Effector CD4-positive, alpha-beta T cell (primary cell): ENCODE measurements around the gene CALCR. TPM values are rescaled to one million over a fixed set of nuclear protein-coding genes. Genes with fewer than 3 reads are reported as not detected.
"Not testable (repeated sequence)": the region's sequence is repeated elsewhere in the genome, so short reads cannot be mapped to it uniquely, and the experiment has no call there.

Source experiments
- DNase-seq: peaks from one replicate; pipeline ENCODE4 v3.0.0-alpha.2; 2020
- total RNA-seq: gene quantifications from one replicate; lab custom pipeline; 2026; lab: John Stamatoyannopoulos, UW

The CALCR gene
- not detected for total RNA-seq

DNA sequence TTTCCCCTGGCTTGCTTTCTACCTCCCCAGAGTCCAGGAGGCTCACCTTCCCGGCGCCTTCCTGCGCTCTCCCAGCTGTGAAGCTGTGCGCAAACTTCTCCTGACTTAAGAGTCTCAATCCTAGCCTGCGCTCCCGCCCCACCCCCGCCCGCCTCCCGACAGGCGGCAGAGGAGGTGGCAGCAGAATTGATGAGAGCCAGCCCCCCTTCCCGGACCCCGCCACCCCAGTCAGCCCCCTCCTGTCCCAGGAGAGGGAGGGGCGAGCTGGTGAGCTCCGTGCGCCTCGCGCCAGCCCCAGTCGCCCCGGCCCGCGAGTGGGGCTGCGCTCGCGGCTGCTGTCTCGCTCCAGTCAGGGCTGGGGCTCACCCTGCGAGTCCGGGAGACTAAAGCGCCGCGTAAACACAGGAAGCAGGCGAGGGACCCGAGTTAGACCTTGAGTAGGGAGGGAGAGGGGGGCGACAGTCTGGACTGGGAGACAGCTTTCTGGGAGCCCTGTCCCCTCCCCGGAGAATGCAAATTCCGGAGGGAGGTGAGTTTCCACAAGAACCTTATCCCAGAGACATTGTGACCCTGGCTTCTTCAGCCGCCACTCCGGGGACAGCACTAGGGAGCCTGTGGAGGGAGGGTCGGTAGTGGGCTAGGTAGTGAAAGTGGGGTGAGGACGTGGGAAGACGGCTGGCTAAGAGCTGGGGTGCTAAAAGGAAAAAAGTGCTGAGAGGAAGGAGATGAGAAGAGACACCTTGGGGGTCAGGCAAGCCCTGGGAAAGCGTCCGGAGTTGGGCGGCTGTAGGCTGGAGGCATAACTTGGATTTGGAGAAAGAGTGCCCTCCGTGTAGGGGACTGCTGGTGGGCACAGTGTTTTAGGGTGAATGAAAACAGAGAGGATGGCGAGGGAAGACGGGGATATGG, at the start of gene CALCR:
CALCR (minus strand) TSS at position 79 of the 909 bp plus-strand sequence. CDS start 87,743 bp downstream, outside the sequence.
- no peak for DNase-seq

DNA sequence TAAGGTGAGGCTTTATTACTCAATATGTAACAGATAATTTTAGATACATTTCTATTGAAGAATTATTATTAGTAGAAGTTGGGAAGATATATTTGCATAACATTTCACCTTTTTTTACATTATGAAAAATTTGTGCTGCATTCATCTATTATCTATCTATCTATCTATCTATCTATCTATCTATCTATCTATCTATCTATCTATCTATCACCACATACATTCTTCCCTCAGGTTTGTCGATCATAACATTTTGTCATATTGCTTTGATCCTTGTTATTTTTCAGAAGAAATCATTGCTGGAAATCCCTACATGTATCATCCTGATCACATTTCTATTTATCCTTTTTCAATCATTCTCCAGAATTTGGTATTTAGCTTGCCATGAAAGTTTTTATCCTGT, 49.3 kb upstream of the CALCR start:
- DNase-seq = no peak

DNA sequence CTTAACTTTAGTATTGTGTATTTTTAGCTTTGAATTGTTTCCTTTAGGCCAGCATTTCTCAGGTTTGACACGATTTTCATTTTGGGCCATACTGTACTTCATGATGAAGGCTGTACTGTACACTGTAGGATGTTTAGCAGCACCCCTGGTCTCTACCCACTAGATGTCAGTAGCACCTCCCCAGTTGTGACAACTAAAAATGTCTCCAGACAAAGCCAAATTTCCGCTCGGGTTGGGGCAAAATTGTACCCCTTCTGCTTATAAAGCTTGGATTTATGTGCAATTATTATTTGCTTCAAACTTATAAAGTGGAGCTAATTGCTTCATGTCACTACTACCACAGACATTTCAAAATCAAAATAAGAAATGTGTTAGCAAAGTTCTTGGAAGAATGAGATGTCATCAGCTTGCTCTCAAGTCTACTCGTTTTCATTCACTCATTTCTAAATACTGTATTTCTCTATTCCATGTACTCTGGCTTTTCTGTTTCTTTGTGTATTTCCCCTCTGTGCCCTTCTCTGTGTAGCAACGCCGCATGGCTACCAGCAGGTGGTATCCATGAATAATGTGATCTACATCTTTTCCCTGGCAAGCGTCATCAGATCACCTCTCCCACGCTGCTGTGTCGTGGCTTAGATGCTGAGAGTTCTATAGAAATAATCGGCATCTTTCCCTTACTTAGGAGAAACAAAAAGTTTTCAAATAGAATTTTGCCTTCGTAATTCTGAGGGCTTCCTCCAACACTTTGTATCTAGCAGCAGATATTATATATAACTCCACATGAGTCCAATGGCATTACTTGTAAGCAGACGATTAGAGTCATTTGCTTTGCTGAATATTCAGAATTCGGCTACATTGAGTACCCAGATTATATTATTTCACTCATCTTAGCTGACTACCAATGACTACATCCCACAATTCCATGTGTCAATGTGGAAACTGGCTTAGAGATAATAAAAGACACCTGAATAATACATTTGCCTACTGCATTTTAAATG, 47.8 kb upstream of the CALCR start:
- DNase-seq = no peak

DNA sequence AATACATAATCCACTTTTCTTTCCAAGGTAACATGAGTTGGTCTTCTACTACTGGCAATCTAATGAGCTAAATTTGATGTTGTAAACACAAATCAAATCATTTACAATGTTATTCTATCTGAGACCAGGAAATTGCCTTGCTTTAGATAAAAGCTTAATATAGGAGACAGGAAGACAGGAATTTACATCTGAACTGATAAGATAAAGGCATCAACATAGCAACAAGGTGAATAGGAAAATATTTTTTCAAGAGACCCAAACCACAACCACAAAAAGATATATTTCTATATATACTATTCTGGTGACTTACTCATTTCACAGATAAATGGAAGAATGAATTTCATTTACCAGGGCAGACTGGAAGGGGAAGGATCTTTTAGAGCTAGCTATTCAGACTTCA, 46.3 kb upstream of the CALCR start:
- DNase-seq = no peak

GRCh38 chr7:93620057-93620456, 45.5 kb upstream of the CALCR start:
- DNase-seq = no peak

DNA sequence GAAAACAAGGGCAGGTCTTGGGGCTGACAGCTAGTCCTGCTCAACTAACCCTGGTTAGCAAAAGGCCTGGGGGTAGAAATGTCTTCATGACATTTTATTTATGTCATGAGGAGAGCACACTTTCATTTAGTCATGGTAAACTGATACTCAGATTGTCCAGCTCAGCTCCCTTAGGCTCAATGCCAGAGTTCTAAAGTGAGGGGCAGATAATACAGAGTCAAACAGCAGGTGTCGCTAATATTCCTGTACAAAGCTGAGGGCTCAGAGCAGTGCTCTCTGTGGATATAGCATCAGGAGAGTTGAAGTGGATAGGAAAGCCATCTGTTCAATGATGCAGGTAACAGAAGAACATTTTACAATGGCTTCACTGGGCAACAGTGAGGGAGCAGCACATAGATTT, 26.8 kb upstream of the CALCR start:
- DNase-seq = no peak

DNA sequence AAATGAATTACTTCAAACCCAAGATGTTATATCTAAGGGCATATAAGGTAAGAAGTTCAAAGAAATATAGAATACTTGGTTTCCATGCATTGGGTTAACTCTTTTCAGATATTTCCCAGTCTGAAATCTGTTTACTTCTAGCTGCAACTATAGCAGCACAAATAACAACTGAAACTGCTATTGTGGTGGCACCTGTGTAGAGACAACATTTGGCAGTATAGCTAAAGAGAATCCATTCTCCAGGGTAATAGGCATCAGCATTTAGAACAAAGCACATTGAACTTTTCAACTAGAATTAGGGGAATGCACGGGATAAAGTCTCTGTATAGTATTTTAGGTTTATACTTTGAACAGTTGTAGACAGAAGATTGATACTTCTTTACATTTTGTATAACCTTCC, 19.7 kb upstream of the CALCR start:
- DNase-seq = no peak

GRCh38 chr7:93592588-93593266, 18.2 kb upstream of the CALCR start:
- no peak for DNase-seq

DNA sequence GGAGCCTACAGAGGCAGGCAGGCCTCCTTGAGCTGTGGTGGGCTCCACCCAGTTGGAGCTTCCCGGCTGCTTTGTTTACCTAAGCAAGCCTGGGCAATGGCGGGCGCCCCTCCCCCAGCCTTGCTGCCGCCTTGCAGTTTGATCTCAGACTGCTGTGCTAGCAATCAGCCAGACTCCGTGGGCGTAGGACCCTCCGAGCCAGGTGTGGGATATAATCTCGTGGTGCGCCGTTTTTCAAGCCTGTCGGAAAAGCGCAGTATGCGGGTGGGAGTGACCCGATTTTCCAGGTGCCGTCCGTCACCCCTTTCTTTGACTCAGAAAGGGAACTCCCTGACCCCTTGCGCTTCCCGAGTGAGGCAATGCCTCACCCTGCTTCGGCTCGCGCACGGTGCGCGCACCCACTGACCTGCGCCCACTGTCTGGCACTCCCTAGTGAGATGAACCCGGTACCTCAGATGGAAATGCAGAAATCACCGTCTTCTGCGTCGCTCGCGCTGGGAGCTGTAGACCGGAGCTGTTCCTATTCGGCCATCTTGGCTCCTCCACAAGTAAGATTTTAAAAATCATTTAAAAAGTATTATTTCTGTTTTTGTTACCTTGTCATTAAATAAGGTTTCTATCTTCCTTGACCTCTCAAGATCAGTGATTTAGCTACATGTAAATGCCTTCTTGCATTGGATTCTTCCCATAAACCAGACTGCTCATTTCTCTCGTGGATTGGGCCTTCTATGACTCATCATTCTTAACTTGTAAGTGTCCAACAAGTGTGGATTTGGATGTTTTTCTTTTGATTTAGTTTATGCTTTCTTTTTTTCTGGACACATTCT, 16.9 kb upstream of the CALCR start:
- not testable (repeated sequence) for DNase-seq

DNA sequence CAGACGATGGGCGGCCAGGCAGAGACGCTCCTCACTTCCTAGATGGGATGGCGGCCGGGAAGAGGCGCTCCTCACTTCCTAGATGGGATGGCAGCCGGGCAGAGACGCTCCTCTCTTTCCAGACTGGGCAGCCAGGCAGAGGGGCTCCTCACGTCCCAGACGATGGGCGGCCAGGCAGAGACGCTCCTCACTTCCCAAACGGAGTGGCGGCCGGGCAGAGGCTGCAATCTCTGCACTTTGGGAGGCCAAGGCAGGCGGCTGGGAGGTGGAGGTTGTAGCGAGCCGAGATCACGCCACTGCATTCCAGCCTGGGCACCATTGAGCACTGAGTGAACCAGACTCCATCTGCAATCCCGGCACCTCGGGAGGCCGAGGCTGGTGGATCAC, 11.9 kb upstream of the CALCR start:
- DNase-seq = not testable (repeated sequence)

DNA sequence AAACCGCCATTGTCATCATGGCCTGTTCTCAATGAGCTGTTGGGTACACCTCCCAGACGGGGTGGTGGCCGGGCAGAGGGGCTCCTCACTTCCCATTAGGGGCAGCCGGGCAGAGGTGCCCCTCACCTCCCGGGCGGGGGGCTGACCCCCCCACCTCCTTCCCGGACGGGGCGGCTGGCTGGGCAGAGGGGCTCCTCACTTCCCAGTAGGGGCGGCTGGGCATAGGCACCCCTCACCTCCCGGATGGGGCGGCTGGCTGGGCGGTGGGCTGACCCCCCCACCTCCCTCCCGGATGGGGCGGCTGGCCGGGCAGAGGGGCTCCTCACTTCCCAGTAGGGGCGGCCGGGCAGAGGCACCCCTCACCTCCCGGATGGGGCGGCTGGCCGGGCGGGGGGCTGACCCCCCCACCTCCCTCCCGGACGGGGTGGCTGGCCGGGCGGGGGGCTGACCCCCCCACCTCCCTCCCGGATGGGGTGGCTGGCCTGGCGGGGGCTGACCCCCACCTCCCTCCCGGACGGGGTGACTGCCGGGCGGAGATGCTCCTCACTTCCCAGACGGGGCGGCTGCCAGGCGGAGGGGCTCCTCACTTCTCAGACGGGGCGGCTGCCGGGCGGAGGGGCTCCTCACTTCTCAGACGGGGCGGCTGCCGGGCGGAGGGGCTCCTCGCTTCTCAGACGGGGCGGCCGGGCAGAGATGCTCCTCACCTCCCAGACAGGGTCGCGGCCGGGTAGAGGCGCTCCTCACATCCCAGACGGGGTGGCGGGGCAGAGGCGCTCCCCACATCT, 11.4 kb upstream of the CALCR start:
- not testable (repeated sequence) for DNase-seq

DNA sequence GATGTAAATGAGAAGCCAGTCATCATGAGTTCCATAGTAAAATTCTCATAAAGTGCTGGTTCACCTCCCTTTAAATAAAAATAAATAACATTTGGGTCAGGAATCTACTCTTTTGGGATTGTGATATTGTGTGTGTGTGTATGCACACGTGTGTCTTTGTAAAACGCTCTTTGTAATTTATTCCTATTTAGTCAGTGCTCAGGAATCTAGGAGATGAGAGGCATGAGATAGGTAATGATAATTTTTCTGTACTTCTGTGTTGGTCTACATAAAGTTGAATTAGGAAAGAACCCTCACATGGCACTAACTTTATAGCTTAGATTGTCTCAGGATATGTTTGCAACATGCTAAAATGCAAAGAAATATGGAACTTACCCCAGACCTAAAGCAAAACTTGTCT, 4.9 kb upstream of the CALCR start:
- no peak for DNase-seq

GRCh38 chr7:93578762-93579161, 4.2 kb upstream of the CALCR start:
- no peak for DNase-seq

GRCh38 chr7:93575555-93576399, 1.3 kb upstream of the CALCR start:
- no peak for DNase-seq

DNA sequence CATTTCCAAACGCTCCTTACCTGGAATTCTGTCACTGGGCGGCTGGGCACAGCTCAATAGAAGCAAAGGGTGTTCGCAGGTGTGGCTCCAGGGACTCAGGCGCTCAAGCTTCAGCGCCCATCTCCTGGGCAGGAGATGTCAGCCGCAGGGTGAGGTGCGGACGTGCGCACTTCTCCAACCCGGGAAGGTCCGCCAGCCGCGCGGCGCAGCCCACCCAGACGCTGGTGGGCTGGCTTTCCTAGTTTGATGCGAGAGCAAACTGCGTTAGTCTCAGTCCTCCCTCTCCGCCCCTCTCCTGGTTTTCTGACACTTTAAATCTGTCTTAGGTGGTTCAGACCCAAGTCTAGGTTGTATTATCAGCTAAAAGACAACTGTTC, 267 bp downstream of the CALCR start:
- no peak for DNase-seq

DNA sequence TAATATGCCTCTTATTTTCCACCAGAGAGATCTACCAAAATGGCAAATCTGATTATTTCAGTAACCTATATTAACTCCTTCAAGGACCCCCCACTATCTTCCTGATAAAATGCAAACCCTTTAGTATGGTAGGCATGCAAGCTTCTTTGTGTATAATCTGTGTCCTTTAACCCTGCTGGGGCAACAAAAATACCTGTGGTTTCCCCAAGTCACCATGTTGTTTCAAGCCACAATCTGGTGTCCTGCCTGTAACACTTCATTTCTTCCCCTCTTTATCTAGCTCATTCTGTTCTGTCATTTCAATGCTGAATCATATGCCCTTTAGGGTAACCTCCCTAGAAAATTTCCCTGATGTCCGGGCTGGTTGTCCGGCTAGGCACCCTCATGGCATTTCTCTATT, 5.3 kb downstream of the CALCR start:
- no peak for DNase-seq

- no peak for DNase-seq
Measured at GRCh38 chr7:93566876-93567275, 7.6 kb downstream of the CALCR start.

DNA sequence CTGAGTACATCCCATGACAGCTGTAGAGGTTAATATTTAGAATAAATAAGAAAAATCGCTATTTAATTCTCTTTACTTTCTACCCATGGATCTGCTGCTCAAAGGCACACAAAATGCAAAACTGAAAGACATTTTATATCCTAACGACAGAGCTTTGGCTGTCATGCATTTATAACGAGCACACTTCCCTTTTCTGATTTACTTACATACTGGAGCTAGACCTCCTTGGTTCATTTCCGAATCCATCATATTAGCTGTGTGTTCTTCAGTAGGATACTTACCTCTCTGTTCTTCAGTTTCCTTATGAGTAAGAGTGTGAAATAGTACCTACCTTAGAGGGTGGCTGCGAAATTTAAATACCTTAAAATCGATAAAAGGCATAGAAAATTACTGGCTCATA, 10.9 kb downstream of the CALCR start:
- no peak for DNase-seq

DNA sequence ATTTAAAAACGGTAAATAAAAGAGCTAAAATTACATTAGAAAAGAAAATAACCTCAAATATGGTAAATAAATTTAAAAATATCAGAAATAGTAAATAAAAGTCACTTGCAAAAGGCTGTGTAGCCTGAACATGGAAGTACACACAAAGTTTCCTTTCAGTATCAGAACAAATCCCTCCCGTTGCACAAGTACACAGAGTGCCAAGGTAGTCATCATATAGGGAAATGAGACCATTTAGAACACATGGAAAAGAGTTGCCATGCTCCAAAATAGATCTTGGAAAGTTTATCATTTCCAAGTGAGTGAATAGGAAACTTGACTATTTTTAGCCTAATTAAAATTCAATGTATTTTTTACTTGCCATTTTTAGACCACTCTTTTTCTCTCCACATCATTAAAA, 11.6 kb downstream of the CALCR start:
- no peak for DNase-seq

GRCh38 chr7:93562106-93562505, 12.4 kb downstream of the CALCR start:
- DNase-seq = no peak
